ENCODE measurements around the gene CD80.
A peak's percentile ranks its signal among the peaks of the same experiment; 100 is the strongest.
"Not testable (repeated sequence)": the region's sequence is repeated elsewhere in the genome, so short reads cannot be mapped to it uniquely, and the experiment has no call there.

The CD80 gene

GRCh38 chr3:119582178-119582577 lies 22.8 kb upstream of the CD80 start:
- DNase-seq = no peak

- DNase-seq = peak; percentile 25
These were observed 20.8 kb upstream of the CD80 start for GRCh38 chr3:119580067-119580760.

GRCh38 chr3:119579366-119580066 lies 20.1 kb upstream of the CD80 start, which contains the start of gene ADPRH:
TSS of gene ADPRH (plus strand) at chr3:119579492. CDS start at chr3:119582170, 2,678 bp downstream.
- peak; percentile 60 for DNase-seq

- DNase-seq = no peak
These were observed 16.1 kb upstream of the CD80 start for GRCh38 chr3:119575507-119575906.

GRCh38 chr3:119571688-119572087 lies 12.3 kb upstream of the CD80 start:
- no peak for DNase-seq

- no peak for DNase-seq
These were observed 11.8 kb upstream of the CD80 start for GRCh38 chr3:119571230-119571629.

- no peak for DNase-seq
These were observed 10.8 kb upstream of the CD80 start for GRCh38 chr3:119570229-119570628.

- no peak for DNase-seq
These were observed 9.7 kb upstream of the CD80 start for GRCh38 chr3:119569156-119569555.

GRCh38 chr3:119563334-119563733 lies 3.9 kb upstream of the CD80 start:
- DNase-seq = not testable (repeated sequence)

- no peak for DNase-seq
These were observed 3.0 kb upstream of the CD80 start for GRCh38 chr3:119562307-119562961.

- no peak for DNase-seq
These were observed 746 bp upstream of the CD80 start for GRCh38 chr3:119560160-119560559.

GRCh38 chr3:119558626-119559317 lies 642 bp downstream of the CD80 start:
- no peak for DNase-seq

- no peak for DNase-seq
These were observed 1.5 kb downstream of the CD80 start for GRCh38 chr3:119557877-119558269.

GRCh38 chr3:119557192-119557876 lies 2.1 kb downstream of the CD80 start:
- DNase-seq = no peak

- no peak for DNase-seq
These were observed 3.5 kb downstream of the CD80 start for GRCh38 chr3:119555929-119556328.

- DNase-seq = no peak
These were observed 4.1 kb downstream of the CD80 start for GRCh38 chr3:119555309-119555735.

GRCh38 chr3:119553823-119554415 lies 5.5 kb downstream of the CD80 start:
- DNase-seq = no peak

- not testable (repeated sequence) for DNase-seq
These were observed 6.5 kb downstream of the CD80 start for GRCh38 chr3:119552928-119553327.

GRCh38 chr3:119551598-119551997 lies 7.8 kb downstream of the CD80 start:
- DNase-seq = no peak

- DNase-seq = no peak
These were observed 9.1 kb downstream of the CD80 start for GRCh38 chr3:119550192-119550910.

GRCh38 chr3:119548341-119548740 lies 11.1 kb downstream of the CD80 start:
- DNase-seq = peak; percentile 6

Measured in fibroblast of skin of scalp (primary cell).